Adrenal gland (tissue), 5 donors: ENCODE results near the gene RLF.

ENCODE experiments used
- CTCF ChIP-seq, 6 experiments: fragments of 450-650 bp in 4 of 6; fragments of 200-600 bp in 2 of 6; sonication (generic) in 1 of 6; IDR thresholded peaks; 1 replicate in 5 of 6; 2 replicates in 1 of 6; pipeline versions ENCODE4 v1.5.1 to v1.8.0; 2016 to 2021; ENCODE audit warnings: antibody characterized with exemption in 6 of 6, mild to moderate bottlenecking in 2 of 6, moderate library complexity in 1 of 6
- POLR2A ChIP-seq, 2 donors: fragments of 450-650 bp; IDR thresholded peaks; one replicate each; pipeline ENCODE4 v1.6.1; 2017; ENCODE audit warnings: antibody characterized with exemption in 2 of 2, mild to moderate bottlenecking in 2 of 2, moderate library complexity in 1 of 2
- donor health status: DM: no; HTN: no; CAD: no.

- no peak for TF ChIP-seq CTCF (IDR thresholded peaks at IDR 0.05)
- no peak for TF ChIP-seq POLR2A (IDR thresholded peaks at IDR 0.05)
Measured at GRCh38 chr1:40274331-40274730, 113.1 kb downstream of the RLF start.
